GM19372 (cell line): ENCODE results near the gene TRAF3IP3.

ENCODE experiments used
- ATAC-seq: cut with Tn5 transposase; IDR thresholded peaks from one replicate; pipeline ENCODE4 v1.9.1; 2021; ENCODE audit warnings: mild to moderate bottlenecking, low read depth, moderate library complexity; ENCODE audit not compliant: unreplicated experiment

TRAF3IP3 gene

DNA sequence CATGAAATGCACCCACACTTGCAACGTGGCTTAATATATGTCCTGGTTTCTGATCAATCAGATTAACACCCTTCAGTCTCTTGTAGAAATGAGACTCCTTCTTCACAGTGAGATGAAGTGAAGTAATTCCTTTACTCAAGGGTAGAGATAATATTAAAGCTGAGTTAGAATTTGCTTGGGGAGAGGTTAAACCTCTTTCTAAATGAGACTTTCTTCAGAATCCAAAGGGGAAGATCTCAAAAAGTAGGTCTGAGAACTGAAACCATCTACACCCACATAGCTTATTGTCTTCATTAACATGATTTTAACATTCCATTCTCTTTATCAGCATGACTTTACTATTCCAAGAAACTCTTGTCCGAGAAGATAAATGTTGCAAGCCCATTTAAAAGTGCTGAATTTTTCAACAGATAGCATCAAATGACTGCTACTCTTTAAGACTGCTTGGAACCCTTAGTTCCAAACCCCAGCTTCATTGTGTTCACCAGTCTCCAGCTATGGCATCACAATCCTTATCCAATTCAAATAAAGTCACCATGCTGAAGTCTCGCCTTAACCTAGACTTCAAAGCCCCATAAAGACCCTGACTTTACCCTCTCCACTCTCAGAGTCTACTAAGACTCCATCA, 19.2 kb upstream of the TRAF3IP3 start:
- ATAC-seq: no peak

DNA sequence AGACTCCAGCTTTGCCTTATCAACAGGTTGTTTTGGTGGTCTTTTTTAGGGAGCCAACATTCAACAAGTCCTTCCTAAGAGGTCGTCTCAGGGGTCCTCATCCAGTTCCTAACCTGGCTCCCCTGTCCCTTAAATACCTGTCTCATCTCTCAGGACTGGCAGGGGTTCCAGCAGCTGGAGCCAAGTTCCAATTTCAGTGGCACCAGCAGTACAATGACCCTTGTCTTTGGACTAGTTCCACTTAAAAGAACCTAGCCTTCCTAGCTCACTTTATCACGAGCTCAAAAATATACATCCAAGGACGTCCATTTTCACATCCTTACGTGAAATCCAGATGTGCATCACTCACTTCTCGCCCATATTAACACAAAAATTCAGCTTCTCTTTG, 18.7 kb upstream of the TRAF3IP3 start:
- ATAC-seq: no peak

DNA sequence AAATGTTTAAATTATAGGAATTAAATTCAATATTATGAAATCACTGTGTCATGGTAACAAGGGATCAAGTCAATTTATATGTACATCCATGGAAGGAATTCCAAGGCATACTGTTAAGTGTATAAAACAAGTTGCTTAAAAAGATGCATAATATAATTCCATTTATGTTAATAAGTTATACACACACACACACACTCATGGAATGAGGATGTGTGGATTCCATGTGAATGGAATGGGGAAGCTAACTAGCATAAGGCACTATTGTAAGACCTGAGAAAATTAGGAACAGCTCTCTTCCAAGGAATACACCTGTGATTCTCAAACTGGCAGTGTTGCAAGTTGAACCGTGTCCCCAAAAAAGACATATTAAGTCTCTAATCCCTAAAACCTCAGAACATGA, 17.6 kb upstream of the TRAF3IP3 start:
- ATAC-seq: no peak

DNA sequence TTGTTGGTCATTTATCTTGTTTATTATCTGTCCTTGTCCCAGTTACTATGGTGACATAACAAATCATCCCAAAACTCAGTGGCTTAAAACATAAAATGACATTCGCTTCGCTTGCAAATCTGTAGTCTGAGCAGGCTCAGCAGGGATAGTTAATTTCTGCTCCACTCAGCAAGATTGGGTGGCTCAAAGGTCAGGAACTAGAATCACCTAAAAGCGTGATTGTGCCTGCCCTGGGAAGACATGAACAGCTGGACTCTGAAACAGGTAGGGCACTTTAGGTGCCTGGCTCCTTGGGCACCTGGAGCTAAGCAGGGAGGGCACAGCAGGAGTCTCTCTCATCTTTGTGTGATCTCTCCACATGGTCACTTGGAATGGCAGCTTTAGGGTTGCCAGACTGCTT, 14.7 kb upstream of the TRAF3IP3 start:
- no peak for ATAC-seq

DNA sequence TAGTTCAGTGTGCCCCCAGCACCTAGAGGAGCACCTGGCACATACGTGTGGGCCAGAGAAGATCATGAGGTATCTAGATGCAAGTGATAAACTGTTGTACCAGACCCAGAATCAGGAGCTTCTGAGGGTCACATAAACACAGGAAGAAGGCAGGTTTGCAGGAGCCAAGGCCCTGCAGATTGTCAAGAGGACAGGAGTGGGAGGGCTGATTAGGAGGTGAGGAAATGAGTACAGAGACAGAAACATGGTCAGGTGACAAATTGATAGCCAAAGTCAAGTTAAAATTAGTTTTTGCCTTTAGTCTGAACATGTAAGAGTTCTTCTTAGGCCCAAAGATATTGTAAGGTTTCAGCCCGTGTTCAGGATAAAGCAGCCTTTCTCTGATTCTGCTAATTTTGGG, 14.0 kb upstream of the TRAF3IP3 start:
- no peak for ATAC-seq

DNA sequence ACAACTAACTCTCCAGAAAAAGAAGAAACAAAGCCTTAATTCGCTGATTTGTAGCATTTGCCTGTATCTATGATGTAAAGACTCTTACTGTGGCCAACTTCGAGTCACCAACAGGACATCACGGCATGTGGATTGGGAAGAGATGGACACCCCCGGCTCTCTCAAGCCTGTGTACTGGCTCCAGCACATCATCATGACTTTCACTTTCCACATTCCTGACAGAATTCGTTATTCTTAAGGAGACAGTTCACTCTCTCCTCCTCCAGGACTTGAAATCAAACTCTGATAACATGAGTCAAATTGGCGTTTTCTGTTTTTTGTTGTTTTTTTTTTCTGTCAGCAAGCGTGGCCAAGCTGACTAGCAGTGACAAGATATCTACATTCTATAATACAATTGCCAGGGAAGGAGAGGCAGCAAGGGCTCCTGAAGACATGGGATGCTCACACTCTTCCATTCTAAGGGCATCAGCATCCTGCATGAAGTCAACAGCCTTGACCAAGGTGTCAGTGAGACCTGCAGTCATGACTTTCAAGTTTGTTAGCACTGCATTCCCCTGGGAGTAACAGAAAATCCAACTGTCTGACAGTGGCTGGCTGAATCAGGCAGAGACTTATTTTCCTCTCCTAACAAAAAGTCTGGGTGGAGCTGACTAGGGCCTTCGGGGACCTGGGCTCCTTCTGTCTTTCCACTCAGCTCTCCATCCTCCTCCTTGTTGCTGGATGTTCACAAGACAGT, 13.3 kb upstream of the TRAF3IP3 start:
- no peak for ATAC-seq

DNA sequence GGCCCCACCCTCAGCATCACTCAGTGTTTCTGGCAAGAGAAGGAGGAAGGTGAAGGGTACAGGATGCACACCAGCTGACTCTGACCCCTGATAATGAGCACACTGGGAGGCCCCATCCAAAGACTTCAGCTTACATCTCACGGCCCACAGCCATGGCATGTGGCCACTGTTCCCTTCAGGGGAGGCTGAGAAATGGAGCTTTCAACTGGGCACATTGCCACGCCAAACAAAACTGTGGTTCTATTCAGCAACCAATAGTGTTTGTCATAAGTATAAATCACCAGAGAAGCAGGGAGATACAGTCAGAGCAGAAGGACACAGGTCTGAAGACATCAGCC, 12.7 kb upstream of the TRAF3IP3 start:
- no peak for ATAC-seq

DNA sequence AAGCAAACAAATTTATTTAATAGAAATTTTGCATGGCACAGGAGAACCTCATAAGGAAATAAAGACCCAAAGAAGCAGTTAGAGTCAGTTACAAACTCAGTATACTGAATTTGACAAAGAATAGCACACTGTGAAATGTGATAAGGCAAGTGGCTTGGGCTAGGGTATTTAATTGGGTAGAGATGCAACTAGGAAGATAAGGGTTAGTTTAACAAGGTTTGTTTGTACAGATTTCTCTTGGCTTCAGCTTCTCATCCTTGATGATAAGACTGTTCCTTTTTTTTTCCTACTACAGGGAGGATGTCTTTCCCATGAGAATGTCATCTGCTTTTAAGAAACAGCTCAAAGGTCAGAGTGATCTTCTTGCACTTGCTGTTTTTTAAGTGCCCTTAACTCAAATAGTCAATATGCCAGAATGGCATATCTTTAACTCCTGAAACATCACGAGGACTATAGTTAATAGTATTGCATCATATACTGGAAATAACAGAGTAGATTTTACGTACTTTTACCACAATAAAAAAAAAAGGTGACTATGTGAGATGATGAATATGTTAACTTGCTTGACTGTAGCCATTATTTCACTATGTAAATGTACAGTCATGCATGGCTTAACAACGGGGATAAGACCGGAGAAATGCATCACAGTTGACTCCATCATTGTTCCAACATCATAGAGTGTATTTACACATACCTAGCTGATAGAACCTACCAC, 9.2 kb upstream of the TRAF3IP3 start:
- ATAC-seq: no peak

DNA sequence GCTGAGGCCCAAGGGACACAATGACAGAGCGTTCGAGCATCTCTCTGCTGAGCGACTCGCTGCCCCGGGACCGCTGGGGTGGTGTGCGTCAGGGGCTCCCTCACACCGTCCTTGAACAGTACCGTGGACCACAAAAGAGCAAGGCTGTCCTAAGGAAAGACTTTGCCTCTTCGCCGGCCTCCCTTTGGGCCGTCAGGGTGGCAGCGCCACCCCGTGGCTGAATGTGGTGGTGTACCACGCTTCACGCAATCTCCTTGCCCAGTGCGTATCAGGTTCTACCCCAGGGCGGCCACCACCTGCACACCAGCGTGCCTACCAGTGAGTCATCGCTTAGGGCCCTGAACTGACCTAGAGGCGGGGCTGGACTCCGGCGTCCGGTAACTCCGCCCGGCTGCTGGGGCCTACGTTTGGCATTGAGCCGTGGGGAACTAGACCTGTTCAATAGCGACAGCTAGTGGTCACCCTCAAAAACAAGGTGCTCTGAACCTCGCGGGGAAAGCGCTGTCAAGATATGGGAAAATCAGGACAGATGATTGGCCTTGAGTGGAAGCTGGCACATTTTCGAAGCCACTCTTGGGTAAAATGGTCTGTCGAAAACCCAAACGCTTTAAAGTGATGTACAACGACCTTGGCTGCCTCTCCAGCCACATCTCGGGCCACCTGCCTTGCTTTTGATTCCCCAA, 8.1 kb upstream of the TRAF3IP3 start:
- peak; percentile 73 for ATAC-seq

DNA sequence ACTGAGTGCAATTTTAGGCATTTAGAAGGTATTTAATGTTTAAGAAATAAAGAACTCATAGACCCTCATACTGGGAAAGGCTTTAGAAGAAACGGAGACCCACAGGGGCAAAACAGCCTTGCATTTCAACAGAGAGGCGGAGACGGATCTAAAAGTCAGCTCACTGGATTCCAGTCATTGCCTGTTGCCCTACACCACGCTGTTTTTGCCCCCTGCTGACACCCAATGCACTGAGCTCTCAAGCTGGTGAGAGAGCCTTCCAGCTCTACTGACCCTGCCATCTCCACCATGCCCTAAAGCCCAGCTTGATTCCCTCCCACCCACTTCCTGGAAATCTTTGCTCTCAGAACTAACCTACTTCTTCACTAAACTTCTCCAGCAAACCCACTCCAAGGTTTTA, 7.2 kb upstream of the TRAF3IP3 start:
- no peak for ATAC-seq

DNA sequence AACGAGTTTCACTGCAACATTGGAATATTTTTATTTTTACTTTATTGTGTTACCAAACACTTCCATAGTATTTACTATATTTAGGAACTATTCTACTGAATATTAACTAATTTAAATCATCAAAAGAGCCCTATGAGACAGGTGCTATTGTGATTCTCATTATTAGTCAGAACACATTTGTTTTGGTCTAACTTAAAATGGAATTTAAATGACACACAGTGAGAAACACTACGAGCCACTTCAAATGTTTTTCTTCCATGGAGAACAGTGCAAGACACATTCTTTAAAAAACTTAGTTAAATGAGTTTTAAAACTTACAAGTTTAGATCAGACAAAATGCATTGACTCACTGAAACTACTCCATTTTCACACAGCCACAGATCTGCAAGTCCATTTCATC, 6.6 kb upstream of the TRAF3IP3 start:
- no peak for ATAC-seq

DNA sequence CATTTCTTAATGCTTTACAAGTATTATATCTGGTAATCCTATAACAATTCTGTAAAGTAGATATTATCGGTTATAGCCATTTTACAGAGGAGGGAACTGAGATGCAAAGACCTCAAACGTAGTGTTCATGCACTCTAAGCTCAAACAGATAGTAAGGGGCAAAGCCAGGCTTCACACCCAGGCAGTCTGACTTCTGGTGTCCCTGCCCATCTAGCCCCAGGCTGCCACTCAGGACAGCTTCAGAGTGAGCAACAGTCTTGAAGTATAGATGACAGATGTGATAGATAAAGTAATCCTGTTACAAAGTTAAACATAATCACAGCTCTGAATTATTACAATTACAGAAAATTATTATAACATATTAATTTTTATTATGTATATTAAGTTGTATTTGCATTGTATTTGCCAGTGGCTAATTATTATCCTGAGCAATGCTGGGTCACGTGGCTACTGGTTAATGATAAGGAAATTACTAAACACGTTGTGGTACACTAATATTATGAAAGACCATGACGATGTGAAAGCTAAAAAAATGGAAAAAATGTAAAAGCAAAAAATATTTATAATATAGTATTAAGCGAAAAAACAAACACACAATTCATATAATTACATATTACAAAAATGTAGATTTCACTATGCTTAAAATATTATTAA, 6.1 kb upstream of the TRAF3IP3 start:
- no peak for ATAC-seq

DNA sequence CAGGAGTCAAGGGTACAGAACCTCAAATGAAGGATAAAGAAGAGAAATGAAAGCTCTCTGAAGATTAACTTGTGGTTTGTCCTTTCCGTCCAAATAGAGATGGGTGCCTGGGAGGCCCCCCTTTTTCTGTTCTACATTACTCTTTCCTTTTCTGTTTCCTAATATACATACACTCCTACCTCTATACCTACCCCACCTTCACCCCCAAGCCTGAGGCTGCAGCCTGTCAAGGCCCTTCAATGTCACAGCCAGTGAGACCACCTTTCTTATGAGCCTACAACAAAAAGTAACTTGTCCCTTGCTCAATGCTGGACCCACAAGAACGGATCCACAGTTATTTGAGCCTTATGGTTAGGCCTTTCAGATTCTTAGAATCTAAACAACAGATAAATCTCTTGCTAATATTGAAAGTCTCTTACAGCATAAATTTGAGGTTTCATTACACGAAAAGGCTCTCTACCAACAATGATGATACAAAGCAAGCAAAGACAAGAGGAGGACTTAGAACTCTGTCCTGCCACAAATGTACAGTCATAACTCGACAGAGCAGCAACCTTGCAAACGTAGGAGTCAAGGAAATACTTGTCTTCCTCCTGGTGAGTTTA, 4.1 kb upstream of the TRAF3IP3 start:
- peak; percentile 27 for ATAC-seq

DNA sequence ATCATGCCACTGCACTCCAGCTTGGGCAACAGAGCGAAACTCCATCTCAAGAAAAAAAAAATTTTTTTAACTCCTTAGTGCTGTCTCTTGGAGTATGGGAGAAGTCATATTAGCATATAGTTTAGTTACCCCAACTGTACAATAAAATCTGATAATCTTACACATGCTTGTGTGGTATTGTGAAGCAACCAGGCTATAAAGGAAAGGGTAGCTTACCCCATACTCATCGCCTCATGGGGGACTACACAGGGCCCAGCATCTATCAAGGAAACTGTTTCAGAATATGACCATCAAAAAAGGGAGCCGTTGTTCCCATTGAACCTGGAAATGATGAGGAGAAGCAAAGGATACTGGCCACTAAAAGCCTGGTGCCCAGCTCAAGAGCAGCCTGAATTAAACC, 3.0 kb upstream of the TRAF3IP3 start:
- ATAC-seq: no peak

DNA sequence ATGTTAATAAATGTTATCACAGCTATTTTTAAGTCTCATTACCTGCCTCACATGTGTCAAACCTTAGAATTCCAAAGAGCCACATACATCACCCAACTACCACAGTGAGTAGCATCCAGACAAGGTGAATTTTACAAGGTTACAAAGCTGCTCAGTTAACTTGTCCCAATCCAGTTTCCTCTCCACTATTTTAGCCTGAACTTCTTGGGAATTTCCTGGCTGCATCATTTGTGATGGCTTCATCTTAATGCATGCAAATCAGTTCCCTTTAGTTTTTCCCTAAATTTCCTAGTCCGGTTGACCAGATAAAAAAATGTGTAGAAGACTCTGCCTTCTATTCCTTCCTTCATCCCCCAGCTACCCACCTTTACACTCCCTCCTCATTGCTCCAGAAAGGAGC, 597 bp upstream of the TRAF3IP3 start:
- no peak for ATAC-seq

DNA sequence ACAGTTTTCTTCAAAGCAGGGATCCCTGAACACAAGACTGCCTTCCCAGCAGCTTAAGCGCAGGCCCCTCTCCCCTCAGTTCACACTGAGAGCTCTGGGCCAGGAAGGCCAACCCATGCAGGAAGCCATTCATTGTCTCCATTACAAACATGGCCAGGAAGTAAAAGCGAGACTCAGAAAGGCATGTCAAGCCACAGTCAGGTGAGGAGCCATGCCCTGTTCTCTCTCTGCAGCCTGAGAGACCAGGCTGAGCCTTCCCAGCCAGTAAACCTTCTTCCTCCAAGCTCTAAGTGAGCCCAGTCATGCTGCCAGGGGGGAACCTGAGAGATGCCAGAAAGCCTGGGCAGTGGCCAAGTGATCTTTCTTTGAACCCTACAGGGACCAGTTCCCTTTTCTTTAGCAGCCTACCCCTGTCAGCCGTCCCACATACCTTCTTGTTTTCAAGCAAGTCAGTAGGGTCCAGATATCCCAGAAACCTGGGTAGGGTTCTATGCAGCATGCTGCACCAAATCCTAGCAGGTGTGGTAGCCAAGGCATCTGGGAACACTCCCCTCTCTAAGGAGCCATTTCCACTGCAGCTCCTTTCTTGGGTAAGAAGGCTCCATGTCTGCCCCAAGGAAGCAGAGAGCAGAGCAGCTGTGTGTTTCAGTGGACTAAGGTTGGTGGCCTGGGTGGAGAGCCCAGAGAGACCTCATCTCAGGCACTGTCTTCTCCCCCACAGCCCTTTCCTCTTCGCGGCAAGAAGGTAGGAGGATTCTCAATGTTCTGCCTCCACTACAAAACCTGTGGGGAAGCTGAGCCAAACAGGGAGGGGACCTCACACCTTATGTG, 977 bp downstream of the TRAF3IP3 start:
- ATAC-seq: peak; percentile 35

DNA sequence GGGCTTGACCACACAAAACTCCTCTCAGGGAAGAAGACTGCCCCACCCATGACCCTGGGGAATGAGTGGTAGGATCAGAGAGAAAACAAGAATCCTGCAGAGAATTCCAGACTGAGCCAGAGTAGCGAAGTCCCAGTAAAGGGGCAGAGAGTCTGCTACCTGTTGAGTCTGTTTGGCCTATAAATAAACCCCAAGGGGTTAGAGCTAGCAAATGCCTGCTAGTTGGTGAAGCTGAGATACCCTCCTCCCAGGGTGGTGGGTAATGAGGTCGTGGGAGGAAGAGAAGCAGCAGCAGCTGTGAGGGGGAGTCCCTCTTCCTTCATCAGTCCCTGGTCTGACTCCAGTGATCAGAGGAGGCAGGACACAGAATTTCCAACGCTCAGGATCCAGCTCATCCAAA, 2.5 kb downstream of the TRAF3IP3 start:
- no peak for ATAC-seq

DNA sequence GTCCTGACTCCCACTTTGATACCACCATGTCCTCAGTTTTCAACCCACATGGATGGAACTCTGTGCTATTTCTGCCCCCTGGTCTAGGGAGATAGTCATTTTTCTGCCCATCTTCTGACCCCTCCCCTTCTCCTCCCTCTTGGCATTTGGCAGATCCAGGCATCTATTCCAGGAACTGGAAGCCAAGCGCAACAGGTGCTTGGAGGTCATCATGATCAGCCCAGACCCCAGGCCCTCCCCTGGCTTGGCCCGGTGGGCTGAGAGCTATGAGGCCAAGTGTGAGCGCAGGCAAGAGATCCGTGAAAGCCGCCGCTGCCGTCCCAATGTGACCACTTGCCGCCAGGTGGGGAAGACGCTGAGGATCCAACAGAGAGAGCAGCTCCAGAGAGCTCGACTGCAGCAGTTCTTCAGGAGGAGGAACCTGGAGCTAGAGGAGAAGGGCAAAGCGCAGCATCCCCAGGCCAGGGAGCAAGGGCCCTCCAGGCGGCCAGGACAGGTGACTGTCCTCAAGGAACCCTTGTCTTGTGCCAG, 4.0 kb downstream of the TRAF3IP3 start:
- no peak for ATAC-seq

DNA sequence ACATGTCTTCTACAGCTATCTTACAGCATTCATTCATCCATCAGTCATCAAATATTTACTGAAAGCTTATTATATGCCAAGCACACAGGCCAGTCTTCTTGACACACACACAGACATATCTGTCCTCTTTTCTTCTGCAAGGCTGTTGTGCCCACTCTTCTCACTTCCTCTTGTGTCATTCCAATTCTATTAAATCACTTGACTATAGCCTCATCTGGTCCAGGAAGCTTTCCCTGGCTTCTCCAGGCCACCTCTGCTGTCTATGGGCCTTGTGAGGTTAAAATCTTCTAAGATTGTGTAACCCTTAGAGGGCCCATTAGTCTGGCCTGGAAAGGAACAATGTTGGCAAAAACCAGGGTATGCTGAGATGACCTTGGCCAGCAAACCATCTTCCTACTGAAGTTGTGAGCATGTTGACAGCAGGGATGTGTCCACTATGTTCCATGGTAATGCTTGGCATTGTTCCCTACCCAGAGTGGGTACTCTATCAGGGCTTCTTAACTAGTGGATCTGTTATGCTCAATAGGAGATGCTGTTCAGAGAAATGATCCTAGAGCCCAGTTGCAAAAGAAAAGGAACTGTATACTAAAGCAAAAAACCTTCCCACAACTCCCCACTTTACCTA, 5.3 kb downstream of the TRAF3IP3 start:
- no peak for ATAC-seq
